Spinal cord (tissue), 10 donors: Measurements from ENCODE around the gene IKZF1. TPM values are rescaled to one million over a fixed set of nuclear protein-coding genes. Genes with fewer than 3 reads are reported as not detected.
"Not testable (repeated sequence)": the region's sequence is repeated elsewhere in the genome, so short reads cannot be mapped to it uniquely, and the experiment has no call there.

Source experiments
- DNase-seq, 6 donors: peaks; one replicate each; pipeline versions ENCODE4 v3.0.0 to v3.0.0-alpha.2; 2013 to 2015; ENCODE audit warnings: low spot score in 6 of 6, low read depth in 4 of 6
- H3K27ac ChIP-seq: one replicate; pipeline ENCODE4 v1.5.1; 2013; ENCODE audit warnings: low read depth, low read length, control low read depth
- H3K27me3 ChIP-seq: one replicate; pipeline ENCODE4 v1.6.1; 2013; ENCODE audit warnings: low read length; ENCODE audit not compliant: control insufficient read depth, insufficient read depth
- H3K36me3 ChIP-seq: one replicate; pipeline ENCODE4 v1.6.1; 2013; ENCODE audit warnings: low read length; ENCODE audit not compliant: control insufficient read depth, insufficient read depth
- H3K4me1 ChIP-seq: one replicate; pipeline ENCODE4 v1.6.1; 2013; ENCODE audit warnings: low read length; ENCODE audit not compliant: control insufficient read depth, insufficient read depth
- H3K4me3 ChIP-seq: one replicate; pipeline ENCODE4 v1.5.1; 2013; ENCODE audit warnings: low read depth, low read length, control low read depth
- H3K9me3 ChIP-seq: one replicate; pipeline ENCODE4 v1.6.1; 2013; ENCODE audit warnings: low read length; ENCODE audit not compliant: control insufficient read depth, insufficient read depth
- WGBS: methylation state at CpG from one replicate; pipeline ENCODE4 v1.1.5; 2013; ENCODE audit warnings: missing lambda C conversion rate; ENCODE audit not compliant: insufficient coverage; 5-methylcytosine and 5-hydroxymethylcytosine counted together
- polyA plus RNA-seq, 2 donors: library from polyadenylated mRNA; unstranded; fragments of 120-200 nt; gene quantifications; one replicate each; pipeline ENCODE4 v1.2.1, GENCODE V29; 2013; ENCODE audit not compliant: insufficient read length in 2 of 2
- total RNA-seq, 2 donors: library from RNA; depleted of rRNA in 1 of 2; stranded (reverse); fragments of 120-200 nt in 1 of 2; fragments of >200 nt in 1 of 2; gene quantifications; one replicate each; pipeline versions ENCODE4 v1.2.3 to v1.2.4, GENCODE V29; 2013 to 2014
- donor health status: healthy.

The IKZF1 gene
- total and polyA plus RNA-seq, 4 donors: 2.9 to 9.0 (median 4.7) TPM

DNA sequence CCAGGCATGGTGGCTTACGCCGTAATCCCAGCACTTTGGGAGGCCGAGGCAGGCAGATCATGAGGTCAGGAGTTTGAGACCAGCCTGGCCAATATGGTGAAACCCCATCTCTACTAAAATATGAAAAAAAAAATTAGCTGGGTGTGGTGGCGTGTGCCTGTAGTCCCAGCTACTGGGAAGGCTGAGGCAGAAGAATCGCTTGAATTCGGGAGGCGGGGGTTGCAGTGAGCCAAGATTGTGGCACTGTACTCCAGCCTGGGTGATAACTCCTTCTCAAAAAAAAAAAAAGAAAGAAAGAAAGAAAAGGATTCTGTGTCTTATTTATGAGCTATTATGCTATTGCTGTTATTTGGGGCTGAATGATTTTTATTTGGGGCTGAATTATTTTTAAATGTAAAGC, 35.0 kb downstream of the IKZF1 start:
- not testable (repeated sequence) for DNase-seq, H3K36me3 ChIP-seq, H3K4me3 ChIP-seq, H3K27me3 ChIP-seq, H3K9me3 ChIP-seq, H3K27ac ChIP-seq, H3K4me1 ChIP-seq
- 100% methylated on average over 1 of the region's 7 CpGs for WGBS

DNA sequence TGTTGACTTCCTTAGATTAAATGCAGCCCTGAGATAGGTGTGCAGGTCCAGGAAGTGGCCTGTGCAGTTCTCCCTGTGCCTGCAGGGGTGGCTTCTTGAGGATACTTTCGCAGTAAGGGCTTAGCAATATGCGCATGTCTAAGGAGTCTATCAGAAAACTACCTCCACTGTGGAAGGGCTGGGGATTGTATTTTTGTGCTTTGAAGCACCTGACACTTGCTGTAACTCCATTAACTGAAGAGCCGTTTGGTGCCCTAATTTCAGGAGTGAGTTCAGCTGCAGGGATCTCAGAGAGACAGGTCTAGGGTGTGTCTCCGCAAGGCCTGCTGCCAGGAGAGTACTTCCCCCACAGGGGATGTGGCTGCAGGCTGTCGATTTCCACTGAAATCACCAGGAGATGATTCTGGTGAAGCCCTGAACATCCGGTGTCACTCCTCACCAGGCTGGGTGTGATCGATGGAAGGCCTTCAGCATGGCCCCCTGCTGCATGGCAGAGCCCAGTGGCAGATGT, 35.5 kb downstream of the IKZF1 start:
- H3K27me3 ChIP-seq: no peaks in the 10 kb centered on the region
- H3K9me3 ChIP-seq: no peaks in the 10 kb centered on the region
- no peaks in the 10 kb centered on the region for H3K4me1 ChIP-seq
- H3K4me3 ChIP-seq: no peak overlapping the region
- no peaks in the 10 kb centered on the region for H3K36me3 ChIP-seq
- 69% methylated on average over 4 of the region's 7 CpGs for WGBS
- H3K27ac ChIP-seq: no peak overlapping the region
- DNase-seq: no peak

DNA sequence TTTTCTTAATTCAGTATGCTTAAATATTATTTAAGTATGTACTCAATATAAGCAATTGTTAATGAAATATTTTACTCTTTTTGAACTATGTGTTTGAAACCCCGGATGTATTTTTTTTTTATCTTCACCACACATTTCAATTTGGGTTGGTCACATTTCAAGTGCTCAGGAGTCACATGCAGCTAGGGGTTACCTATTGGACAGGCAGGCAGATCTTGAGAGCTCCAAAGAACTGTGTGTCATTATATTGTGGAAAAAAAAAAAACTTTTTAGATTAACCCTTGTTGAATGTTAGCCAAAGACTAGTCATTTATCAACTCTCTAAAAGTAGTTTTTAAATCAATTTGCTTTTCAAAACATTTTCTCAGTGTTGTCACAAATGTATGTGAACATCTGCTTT, 37.2 kb downstream of the IKZF1 start:
- no peaks in the 10 kb centered on the region for H3K27me3 ChIP-seq
- no peaks in the 10 kb centered on the region for H3K9me3 ChIP-seq
- DNase-seq: no peak
- H3K4me1 ChIP-seq: no peaks in the 10 kb centered on the region
- H3K4me3 ChIP-seq: no peak overlapping the region
- no peak overlapping the region for H3K27ac ChIP-seq
- WGBS: no CpG with 5 or more reads among the region's 1 CpG
- no peaks in the 10 kb centered on the region for H3K36me3 ChIP-seq

DNA sequence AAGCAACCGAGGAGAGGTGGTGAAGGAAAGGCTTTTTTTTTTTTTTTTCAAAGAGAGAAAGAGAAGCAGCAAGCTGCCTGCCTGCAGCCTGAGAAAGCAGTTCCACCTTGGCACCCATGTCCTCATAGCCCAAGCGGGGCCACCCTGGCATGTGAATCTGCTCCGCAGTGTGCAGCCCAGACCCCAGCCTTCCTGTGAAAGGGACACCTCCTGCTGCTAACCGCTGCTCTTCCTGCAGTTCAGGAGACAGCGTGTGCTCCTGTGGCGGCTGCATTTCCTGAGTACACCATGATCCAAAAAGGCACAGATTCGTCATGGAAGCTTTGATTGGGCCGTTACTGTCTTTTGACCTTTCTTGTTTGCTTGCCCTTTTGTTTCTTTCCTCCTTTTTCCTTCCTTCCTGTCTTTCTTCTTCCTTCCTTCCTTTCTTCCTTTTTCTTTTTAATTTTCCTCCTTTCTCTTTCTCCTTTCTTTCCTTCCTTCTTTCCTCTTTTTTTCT, 38.1 kb downstream of the IKZF1 start:
- 14% methylated on average over 8 of the region's 8 CpGs for WGBS
- no peaks in the 10 kb centered on the region for H3K36me3 ChIP-seq
- no peak overlapping the region for H3K27ac ChIP-seq
- no peak overlapping the region for H3K4me3 ChIP-seq
- no peaks in the 10 kb centered on the region for H3K27me3 ChIP-seq
- DNase-seq: peak in 1 of 6 donors; percentile 39
- no peaks in the 10 kb centered on the region for H3K9me3 ChIP-seq
- H3K4me1 ChIP-seq: no peaks in the 10 kb centered on the region

DNA sequence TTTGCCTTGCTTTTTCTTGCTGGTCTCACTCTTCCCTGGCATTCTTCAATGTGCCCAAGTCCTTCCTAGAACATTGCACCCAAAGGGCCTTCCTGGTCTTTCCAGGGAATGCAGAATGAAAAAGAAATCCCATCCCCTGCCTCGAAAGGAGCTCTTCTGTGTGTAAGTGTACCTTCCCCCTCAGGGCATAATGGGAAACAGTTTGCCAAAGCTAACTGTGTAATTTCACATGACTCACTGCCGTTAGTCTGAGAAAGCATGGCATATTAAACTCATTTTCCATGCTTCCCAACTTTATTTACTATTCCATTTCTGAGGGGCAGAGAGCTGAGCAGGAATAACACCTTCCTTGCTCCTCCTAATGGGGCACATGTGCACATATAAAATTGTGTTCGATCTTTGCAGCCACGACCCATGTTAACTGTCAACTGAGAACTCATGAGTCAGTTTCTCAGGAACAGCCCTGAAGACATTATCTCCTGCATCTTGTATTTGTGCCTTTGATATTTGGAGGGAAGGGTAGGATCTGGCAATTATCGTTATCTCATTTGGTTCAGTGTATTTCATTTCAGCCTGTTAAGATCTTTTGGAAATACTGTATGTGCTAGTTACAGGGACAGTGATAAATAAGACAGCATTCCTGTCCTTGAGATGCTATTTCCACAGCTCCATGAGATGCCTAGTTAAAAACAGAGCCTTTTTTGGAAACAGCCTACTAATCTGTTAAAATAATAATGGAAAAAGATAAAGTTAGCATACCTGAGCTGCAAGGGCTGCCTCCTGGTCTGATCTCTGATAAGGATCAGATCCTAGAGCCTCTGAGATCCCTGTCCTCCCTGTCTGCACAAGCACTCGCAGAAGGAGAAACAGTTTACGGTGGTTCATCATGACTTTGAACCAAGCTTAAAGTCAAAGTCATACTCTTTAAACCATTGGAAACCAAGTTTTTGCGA, 42.3 kb downstream of the IKZF1 start:
- no peak overlapping the region for H3K27ac ChIP-seq
- 85% methylated on average over 8 of the region's 8 CpGs for WGBS

DNA sequence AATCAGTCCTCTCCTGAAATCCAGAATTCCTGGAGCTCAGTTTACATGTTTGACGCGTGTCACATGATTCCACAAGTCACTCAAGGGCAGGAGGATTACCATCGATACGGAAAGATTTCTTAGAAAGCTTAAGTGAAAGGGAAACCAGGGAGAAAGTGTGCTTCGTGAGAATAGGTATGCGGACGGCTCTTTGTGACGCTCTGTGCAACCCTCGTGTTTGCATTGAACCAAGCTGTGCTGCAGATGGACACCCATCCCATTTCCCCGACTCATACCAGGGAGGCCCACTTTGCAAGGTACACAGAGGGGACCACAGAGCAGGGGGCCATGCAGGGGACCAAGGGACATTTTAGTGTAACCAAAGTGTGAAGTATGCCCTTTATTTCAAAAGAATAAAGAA, 43.2 kb downstream of the IKZF1 start:
- Histone ChIP-seq H3K36me3 (no peaks in the 10 kb centered on the region), H3K4me1 (no peaks in the 10 kb centered on the region), H3K9me3 (no peaks in the 10 kb centered on the region), H3K27ac (no peak overlapping the region), H3K4me3 (no peak overlapping the region), H3K27me3 (no peaks in the 10 kb centered on the region)
- 98% methylated on average over 9 of the region's 10 CpGs for WGBS
- DNase-seq: no peak

More for the DNA sequence above, 42.3 kb downstream of the IKZF1 start:
- DNase-seq: no peak
- no peaks in the 10 kb centered on the region for H3K4me1 ChIP-seq
- H3K9me3 ChIP-seq: no peaks in the 10 kb centered on the region
- H3K27me3 ChIP-seq: no peaks in the 10 kb centered on the region
- H3K36me3 ChIP-seq: no peaks in the 10 kb centered on the region
- no peak overlapping the region for H3K4me3 ChIP-seq

DNA sequence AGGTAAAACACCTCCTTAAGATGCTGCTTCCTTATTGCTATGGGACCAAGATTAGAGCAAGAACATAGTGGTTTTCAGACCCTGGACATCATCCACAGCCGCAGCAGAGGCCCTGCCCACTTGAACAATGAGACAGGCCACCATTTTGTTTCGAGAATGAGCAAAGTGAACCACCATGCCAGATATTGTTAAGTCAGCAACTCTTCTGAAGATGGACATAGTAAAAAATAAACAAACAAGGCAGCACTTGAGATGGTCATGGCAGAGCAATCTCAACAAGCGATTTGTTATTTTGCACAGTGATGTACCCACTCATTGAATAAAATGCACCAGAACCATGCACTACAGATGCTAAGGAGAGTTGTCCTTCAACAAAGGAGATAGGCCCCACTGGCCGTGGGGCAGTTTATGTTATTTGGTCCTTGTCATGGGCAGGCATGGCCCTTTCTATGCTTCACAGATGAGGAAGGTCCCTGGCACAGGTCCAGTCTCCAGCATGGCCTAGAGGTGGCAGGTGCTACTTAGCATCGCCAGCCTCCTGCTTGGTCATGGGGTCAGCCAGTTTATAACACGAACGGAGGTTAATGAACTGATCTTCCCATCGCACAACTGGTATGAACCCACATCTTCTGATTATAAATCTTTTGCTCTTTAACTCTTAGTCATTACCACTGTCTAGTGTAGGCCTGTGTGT, 44.1 kb downstream of the IKZF1 start:
- WGBS: 84% methylated on average over 7 of the region's 8 CpGs
- no peaks in the 10 kb centered on the region for H3K4me1 ChIP-seq
- DNase-seq: no peak
- H3K36me3 ChIP-seq: no peaks in the 10 kb centered on the region
- no peaks in the 10 kb centered on the region for H3K9me3 ChIP-seq
- H3K27ac ChIP-seq: no peak overlapping the region
- no peak overlapping the region for H3K4me3 ChIP-seq
- no peaks in the 10 kb centered on the region for H3K27me3 ChIP-seq

DNA sequence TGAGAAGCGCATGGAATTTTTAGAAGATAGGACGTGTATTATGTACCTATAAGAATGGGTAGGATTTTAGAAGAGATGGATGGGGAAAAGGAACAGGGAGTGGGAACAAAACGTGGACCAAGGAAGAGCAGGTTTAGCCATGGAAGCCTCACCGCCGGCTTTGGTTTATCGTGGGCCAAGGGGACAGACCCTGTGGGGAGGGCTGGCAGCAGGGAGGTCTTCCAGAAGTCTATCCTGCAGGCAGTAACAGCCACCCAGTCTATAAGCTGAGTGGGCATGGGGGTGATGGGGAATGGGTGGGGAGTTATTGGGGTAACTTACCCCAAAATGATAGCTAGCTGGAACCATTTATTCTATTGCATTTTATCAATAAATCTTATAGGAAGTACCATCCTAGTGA, 44.9 kb downstream of the IKZF1 start:
- DNase-seq: no peak
- H3K4me1 ChIP-seq: no peaks in the 10 kb centered on the region
- no peaks in the 10 kb centered on the region for H3K36me3 ChIP-seq
- H3K4me3 ChIP-seq: no peak overlapping the region
- WGBS: 84% methylated on average over 5 of the region's 6 CpGs
- no peaks in the 10 kb centered on the region for H3K27me3 ChIP-seq
- no peak overlapping the region for H3K27ac ChIP-seq
- H3K9me3 ChIP-seq: no peaks in the 10 kb centered on the region

DNA sequence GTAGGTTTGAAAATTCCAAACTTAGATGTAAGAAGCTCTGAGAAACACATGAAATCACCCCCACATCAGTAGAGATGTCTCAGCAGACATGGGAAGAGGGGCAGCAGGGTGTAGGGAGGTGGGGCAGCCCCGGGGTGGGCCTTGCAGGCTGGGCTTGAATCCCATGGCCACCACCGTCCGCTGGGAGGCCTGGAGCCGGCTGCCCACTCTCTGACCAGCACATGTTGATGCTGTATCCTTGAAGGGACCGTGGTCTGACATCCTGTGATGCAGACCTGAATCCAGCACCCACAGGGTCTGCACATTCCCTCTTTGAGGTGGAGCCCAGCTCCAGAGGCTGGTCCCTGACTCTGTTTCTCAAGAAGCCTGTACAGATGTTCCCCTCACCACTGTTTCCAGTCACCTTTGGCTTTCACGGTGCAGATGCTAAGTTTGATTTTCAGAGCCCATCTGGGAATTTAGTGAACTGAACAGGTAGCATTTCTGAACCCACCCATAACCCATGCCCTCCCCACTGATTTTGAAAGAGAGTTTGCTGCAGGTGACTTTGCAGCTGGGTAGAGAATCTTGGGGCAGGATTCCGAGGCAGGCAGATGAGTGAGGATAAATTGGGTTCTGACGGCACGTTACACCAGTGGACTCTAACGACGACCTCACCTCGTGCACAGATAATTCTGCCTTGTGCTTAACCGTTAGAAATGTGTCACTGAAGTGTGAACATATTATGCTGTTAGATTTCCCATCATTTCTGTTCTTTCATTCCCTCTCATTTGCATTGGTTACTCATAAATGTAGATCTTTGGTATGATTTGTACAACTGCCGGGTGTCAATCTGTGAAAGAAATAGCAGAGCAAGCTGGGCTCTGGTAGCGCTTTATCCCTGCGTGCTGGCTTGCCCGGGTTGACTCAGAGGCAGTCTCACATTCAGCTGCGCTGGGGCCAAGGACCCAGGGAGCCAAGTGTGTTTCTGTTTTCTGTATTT, 45.7 kb downstream of the IKZF1 start:
- no peak overlapping the region for H3K27ac ChIP-seq
- no peaks in the 10 kb centered on the region for H3K4me1 ChIP-seq
- H3K27me3 ChIP-seq: no peaks in the 10 kb centered on the region
- H3K9me3 ChIP-seq: no peaks in the 10 kb centered on the region
- no peak overlapping the region for H3K4me3 ChIP-seq
- H3K36me3 ChIP-seq: no peaks in the 10 kb centered on the region
- DNase-seq: peak in 2 of 6 donors; percentile 34 to 53
- 84% methylated on average over 9 of the region's 18 CpGs for WGBS
